Liver (tissue), 9 donors: ENCODE measurements around the gene CAB39. TPM values are rescaled to one million over a fixed set of nuclear protein-coding genes. Genes with fewer than 3 reads are reported as not detected.

Experiments
- DNase-seq: peaks from one replicate; pipeline ENCODE4 v3.0.0-alpha.2; 2017; ENCODE audit warnings: low spot score
- H3K27ac ChIP-seq, 2 donors: one replicate each; pipeline ENCODE4 v1.7.0; 2013; ENCODE audit warnings: inconsistent platforms in 2 of 2, low read length in 2 of 2, control low read depth in 1 of 2, low read depth in 1 of 2, mild to moderate bottlenecking in 1 of 2
- H3K27me3 ChIP-seq, 4 donors: one replicate each; pipeline versions ENCODE4 v1.6.1 to v1.7.0; 2013; ENCODE audit warnings: low read length in 3 of 4, inconsistent platforms in 1 of 4, mild to moderate bottlenecking in 1 of 4, moderate library complexity in 1 of 4; ENCODE audit not compliant: control insufficient read depth in 4 of 4, insufficient read depth in 4 of 4
- H3K36me3 ChIP-seq, 4 donors: one replicate each; pipeline versions ENCODE4 v1.6.1 to v1.7.0; 2013; ENCODE audit warnings: low read length in 3 of 4, mild to moderate bottlenecking in 3 of 4, low read depth in 1 of 4, moderate library complexity in 1 of 4; ENCODE audit not compliant: control insufficient read depth in 4 of 4, insufficient read depth in 3 of 4
- H3K4me1 ChIP-seq, 4 donors: one replicate each; pipeline versions ENCODE4 v1.6.1 to v1.7.0; 2013; ENCODE audit warnings: low read length in 3 of 4, mild to moderate bottlenecking in 3 of 4, moderate library complexity in 1 of 4; ENCODE audit not compliant: control insufficient read depth in 4 of 4, insufficient read depth in 4 of 4
- H3K4me3 ChIP-seq, 3 donors: one replicate each; pipeline versions ENCODE4 v1.6.1 to v1.7.0; 2013; ENCODE audit warnings: low read length in 3 of 3, control low read depth in 1 of 3, low read depth in 1 of 3, mild to moderate bottlenecking in 1 of 3
- H3K9ac ChIP-seq, 2 donors: one replicate each; pipeline ENCODE4 v1.7.0; 2013; ENCODE audit warnings: low read length in 2 of 2, mild to moderate bottlenecking in 2 of 2, moderate library complexity in 2 of 2, control low read depth in 1 of 2, low read depth in 1 of 2
- H3K9me3 ChIP-seq, 4 donors: one replicate each; pipeline versions ENCODE4 v1.6.1 to v1.7.0; 2013; ENCODE audit warnings: low read length in 3 of 4; ENCODE audit not compliant: control insufficient read depth in 4 of 4
- EGR1 ChIP-seq, 2 donors: IDR thresholded peaks; 2 replicates each; pipeline ENCODE4 v1.6.1; 2016 to 2018; ENCODE audit warnings: antibody characterized with exemption in 2 of 2, low read depth in 2 of 2
- FOXA1 ChIP-seq: IDR thresholded peaks from 2 replicates; pipeline ENCODE4 v1.6.1; 2016; ENCODE audit warnings: antibody characterized with exemption
- FOXA2 ChIP-seq: IDR thresholded peaks from 2 replicates; pipeline ENCODE4 v1.6.1; 2016; ENCODE audit warnings: antibody characterized with exemption
- GABPA ChIP-seq, 2 donors: IDR thresholded peaks in 1 of 2; conservative IDR thresholded peaks in 1 of 2; 2 replicates each; pipeline ENCODE4 v1.6.1; 2016; ENCODE audit warnings: antibody characterized with exemption in 2 of 2, mild to moderate bottlenecking in 1 of 2, moderate library complexity in 1 of 2
- HNF4A ChIP-seq, 2 donors: conservative IDR thresholded peaks; 2 replicates each; pipeline ENCODE4 v1.6.1; 2016; ENCODE audit warnings: antibody characterized with exemption in 2 of 2, mild to moderate bottlenecking in 2 of 2
- HNF4G ChIP-seq: IDR thresholded peaks from 2 replicates; pipeline ENCODE4 v1.6.1; 2016; ENCODE audit warnings: antibody characterized with exemption
- JUND ChIP-seq, 2 donors: IDR thresholded peaks; 2 replicates each; pipeline ENCODE4 v1.6.1; 2016; ENCODE audit warnings: antibody characterized with exemption in 2 of 2
- NR2F2 ChIP-seq: IDR thresholded peaks from 2 replicates; pipeline ENCODE4 v1.6.1; 2016; ENCODE audit warnings: antibody characterized with exemption
- RAD21 ChIP-seq, 2 donors: IDR thresholded peaks; 2 replicates each; pipeline ENCODE4 v1.6.1; 2016; ENCODE audit warnings: antibody characterized with exemption in 2 of 2, mild to moderate bottlenecking in 2 of 2
- RXRA ChIP-seq, 2 donors: IDR thresholded peaks; 2 replicates each; pipeline ENCODE4 v1.6.1; 2017 to 2018; ENCODE audit warnings: antibody characterized with exemption in 2 of 2, mild to moderate bottlenecking in 1 of 2
- SP1 ChIP-seq: IDR thresholded peaks from 2 replicates; pipeline ENCODE4 v1.6.1; 2018; ENCODE audit warnings: antibody characterized with exemption, mild to moderate bottlenecking
- TAF1 ChIP-seq: conservative IDR thresholded peaks from 2 replicates; pipeline ENCODE4 v1.6.1; 2016; ENCODE audit warnings: antibody characterized with exemption, mild to moderate bottlenecking
- YY1 ChIP-seq: IDR thresholded peaks from 2 replicates; pipeline ENCODE4 v1.6.1; 2016; ENCODE audit warnings: antibody characterized with exemption, mild to moderate bottlenecking
- WGBS: extraction: QIAGEN DNeasy Blood & Tissue Kit; methylation state at CpG from one replicate; pipeline ENCODE4 v1.1.7; 2013; 5-methylcytosine and 5-hydroxymethylcytosine counted together
- polyA plus RNA-seq, 2 donors: library from polyadenylated mRNA; stranded (reverse) in 1 of 2; unstranded in 1 of 2; fragments of 200-250 nt in 1 of 2; fragments of >200 nt in 1 of 2; fragmentation: Nextera tagmentation in 1 of 2; extraction: Ambion mirVana in 1 of 2; gene quantifications; one replicate each; pipeline versions ENCODE4 v1.2.1 to v1.2.3, GENCODE V29; 2013 to 2015
- total RNA-seq, 2 donors: library from RNA; depleted of rRNA; stranded (reverse); fragments of >200 nt; gene quantifications; one replicate each; pipeline ENCODE4 v1.2.3, GENCODE V29; 2014
- TF ChIP-seq, protein P1 (sequence below): IDR thresholded peaks from 2 replicates; pipeline ENCODE4 v1.6.1; 2016; ENCODE audit warnings: antibody characterized with exemption, mild to moderate bottlenecking
- TF ChIP-seq, protein P2 (sequence below): fragments of 150-350 bp; IDR thresholded peaks from 2 replicates; pipeline ENCODE4 v1.5.1; 2017; ENCODE audit warnings: improper control_type of control experiment, low read depth, low read length; ENCODE audit not compliant: missing input control
- TF ChIP-seq, protein P3 (sequence below): IDR thresholded peaks from 2 replicates; pipeline ENCODE4 v1.6.1; 2016; ENCODE audit warnings: antibody characterized with exemption
- TF ChIP-seq, protein P4 (sequence below): IDR thresholded peaks from 2 replicates; pipeline ENCODE4 v1.6.1; 2016; ENCODE audit warnings: antibody characterized with exemption
- TF ChIP-seq, protein P5 (sequence below): IDR thresholded peaks from 2 replicates; pipeline ENCODE4 v1.6.1; 2016; ENCODE audit warnings: antibody characterized with exemption
- donor health status: healthy.
- donor health status: healthy.
- donor health status: healthy.
- donor health status: healthy.
- donor health status: healthy.

The CAB39 gene
- total and polyA plus RNA-seq, 4 donors, result 9.2 to 39.8 (median 26.5) TPM

DNA sequence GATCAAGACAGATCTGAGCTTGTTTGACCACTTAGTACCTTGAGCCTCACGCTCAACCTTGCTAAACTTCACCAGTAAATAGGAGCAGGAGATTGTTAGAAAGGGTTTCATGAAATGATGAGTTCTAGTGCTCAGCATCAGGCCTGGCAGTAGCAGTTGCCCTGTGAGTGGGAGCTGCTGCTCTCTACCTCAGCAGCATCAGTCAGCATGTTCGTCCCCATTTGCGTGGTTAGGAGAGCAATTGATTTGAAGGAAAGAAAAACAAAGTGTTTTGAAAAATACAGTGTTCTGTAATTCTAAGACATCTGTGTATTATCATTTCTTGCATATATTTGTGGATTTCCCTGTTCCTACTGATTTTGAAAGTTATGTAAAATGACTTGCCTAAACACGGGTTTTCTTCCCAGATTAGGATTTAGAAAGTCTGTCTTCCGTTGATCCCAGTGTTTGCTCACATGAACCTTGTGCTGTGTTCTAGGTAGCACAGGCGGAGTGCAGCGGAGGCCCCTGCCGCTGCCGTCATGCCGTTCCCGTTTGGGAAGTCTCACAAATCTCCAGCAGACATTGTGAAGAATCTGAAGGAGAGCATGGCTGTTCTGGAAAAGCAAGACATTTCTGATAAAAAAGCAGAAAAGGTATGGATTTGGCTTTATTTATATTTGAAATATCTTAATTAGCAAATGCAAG is 47.0 kb downstream of the CAB39 start:
- 91% methylated on average over 11 of the region's 11 CpGs for WGBS
- TF ChIP-seq, protein P1, sequence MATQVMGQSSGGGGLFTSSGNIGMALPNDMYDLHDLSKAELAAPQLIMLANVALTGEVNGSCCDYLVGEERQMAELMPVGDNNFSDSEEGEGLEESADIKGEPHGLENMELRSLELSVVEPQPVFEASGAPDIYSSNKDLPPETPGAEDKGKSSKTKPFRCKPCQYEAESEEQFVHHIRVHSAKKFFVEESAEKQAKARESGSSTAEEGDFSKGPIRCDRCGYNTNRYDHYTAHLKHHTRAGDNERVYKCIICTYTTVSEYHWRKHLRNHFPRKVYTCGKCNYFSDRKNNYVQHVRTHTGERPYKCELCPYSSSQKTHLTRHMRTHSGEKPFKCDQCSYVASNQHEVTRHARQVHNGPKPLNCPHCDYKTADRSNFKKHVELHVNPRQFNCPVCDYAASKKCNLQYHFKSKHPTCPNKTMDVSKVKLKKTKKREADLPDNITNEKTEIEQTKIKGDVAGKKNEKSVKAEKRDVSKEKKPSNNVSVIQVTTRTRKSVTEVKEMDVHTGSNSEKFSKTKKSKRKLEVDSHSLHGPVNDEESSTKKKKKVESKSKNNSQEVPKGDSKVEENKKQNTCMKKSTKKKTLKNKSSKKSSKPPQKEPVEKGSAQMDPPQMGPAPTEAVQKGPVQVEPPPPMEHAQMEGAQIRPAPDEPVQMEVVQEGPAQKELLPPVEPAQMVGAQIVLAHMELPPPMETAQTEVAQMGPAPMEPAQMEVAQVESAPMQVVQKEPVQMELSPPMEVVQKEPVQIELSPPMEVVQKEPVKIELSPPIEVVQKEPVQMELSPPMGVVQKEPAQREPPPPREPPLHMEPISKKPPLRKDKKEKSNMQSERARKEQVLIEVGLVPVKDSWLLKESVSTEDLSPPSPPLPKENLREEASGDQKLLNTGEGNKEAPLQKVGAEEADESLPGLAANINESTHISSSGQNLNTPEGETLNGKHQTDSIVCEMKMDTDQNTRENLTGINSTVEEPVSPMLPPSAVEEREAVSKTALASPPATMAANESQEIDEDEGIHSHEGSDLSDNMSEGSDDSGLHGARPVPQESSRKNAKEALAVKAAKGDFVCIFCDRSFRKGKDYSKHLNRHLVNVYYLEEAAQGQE, result no peak
- TF ChIP-seq, protein P2, sequence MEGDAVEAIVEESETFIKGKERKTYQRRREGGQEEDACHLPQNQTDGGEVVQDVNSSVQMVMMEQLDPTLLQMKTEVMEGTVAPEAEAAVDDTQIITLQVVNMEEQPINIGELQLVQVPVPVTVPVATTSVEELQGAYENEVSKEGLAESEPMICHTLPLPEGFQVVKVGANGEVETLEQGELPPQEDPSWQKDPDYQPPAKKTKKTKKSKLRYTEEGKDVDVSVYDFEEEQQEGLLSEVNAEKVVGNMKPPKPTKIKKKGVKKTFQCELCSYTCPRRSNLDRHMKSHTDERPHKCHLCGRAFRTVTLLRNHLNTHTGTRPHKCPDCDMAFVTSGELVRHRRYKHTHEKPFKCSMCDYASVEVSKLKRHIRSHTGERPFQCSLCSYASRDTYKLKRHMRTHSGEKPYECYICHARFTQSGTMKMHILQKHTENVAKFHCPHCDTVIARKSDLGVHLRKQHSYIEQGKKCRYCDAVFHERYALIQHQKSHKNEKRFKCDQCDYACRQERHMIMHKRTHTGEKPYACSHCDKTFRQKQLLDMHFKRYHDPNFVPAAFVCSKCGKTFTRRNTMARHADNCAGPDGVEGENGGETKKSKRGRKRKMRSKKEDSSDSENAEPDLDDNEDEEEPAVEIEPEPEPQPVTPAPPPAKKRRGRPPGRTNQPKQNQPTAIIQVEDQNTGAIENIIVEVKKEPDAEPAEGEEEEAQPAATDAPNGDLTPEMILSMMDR, result no peak
- TF ChIP-seq FOXA2, result no peak
- TF ChIP-seq HNF4G, result no peak
- no peak for TF ChIP-seq TAF1
- TF ChIP-seq, protein P3, sequence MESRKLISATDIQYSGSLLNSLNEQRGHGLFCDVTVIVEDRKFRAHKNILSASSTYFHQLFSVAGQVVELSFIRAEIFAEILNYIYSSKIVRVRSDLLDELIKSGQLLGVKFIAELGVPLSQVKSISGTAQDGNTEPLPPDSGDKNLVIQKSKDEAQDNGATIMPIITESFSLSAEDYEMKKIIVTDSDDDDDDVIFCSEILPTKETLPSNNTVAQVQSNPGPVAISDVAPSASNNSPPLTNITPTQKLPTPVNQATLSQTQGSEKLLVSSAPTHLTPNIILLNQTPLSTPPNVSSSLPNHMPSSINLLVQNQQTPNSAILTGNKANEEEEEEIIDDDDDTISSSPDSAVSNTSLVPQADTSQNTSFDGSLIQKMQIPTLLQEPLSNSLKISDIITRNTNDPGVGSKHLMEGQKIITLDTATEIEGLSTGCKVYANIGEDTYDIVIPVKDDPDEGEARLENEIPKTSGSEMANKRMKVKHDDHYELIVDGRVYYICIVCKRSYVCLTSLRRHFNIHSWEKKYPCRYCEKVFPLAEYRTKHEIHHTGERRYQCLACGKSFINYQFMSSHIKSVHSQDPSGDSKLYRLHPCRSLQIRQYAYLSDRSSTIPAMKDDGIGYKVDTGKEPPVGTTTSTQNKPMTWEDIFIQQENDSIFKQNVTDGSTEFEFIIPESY, result no peak
- TF ChIP-seq RXRA (IDR thresholded peaks at IDR 0.05), result no peak
- TF ChIP-seq, protein P4, sequence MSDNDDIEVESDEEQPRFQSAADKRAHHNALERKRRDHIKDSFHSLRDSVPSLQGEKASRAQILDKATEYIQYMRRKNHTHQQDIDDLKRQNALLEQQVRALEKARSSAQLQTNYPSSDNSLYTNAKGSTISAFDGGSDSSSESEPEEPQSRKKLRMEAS, result no peak
- TF ChIP-seq SP1, result no peak
- TF ChIP-seq EGR1 (IDR thresholded peaks at IDR 0.05; ENCODE audit: low read depth in 2 of 2), result no peak
- TF ChIP-seq FOXA1, result no peak
- TF ChIP-seq RAD21 (IDR thresholded peaks at IDR 0.05), result no peak
- TF ChIP-seq NR2F2, result no peak
- no peak for TF ChIP-seq JUND (IDR thresholded peaks at IDR 0.05)
- no peak for TF ChIP-seq HNF4A (conservative IDR thresholded peaks at IDR 0.05)
- TF ChIP-seq, protein P5, sequence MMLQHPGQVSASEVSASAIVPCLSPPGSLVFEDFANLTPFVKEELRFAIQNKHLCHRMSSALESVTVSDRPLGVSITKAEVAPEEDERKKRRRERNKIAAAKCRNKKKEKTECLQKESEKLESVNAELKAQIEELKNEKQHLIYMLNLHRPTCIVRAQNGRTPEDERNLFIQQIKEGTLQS, result no peak
- TF ChIP-seq GABPA (IDR thresholded peaks at IDR 0.05 in 1 of 2, conservative IDR thresholded peaks at IDR 0.05 in 1 of 2), result no peak
- no peak for TF ChIP-seq YY1
- no peak overlapping the region for H3K4me3 ChIP-seq
- H3K27me3 ChIP-seq, result no peaks in the 10 kb centered on the region
- H3K9me3 ChIP-seq, result no peaks in the 10 kb centered on the region
- DNase-seq, result no peak
- H3K4me1 ChIP-seq, result peaks cover 0 to 5% (median 2%) of the 10 kb centered on the region in 4 donors
- H3K36me3 ChIP-seq, result peaks cover 0 to 18% (median 8%) of the 10 kb centered on the region in 4 donors
- no peak overlapping the region for H3K9ac ChIP-seq
- no peak overlapping the region for H3K27ac ChIP-seq
